HG02623 (cell line): Measurements from ENCODE around the gene ZFR.
"Not testable (repeated sequence)": the region's sequence is repeated elsewhere in the genome, so short reads cannot be mapped to it uniquely, and the experiment has no call there.

ENCODE experiments used
- ATAC-seq: cut with Tn5 transposase; IDR thresholded peaks from one replicate; pipeline ENCODE4 v1.9.1; 2021; ENCODE audit warnings: moderate library complexity; ENCODE audit not compliant: unreplicated experiment

ZFR gene

GRCh38 chr5:32325062-32325461 is 119.5 kb downstream of the ZFR start:
- ATAC-seq, result peak; percentile 61

- ATAC-seq, result no peak
Measured at GRCh38 chr5:32323741-32324140, 120.8 kb downstream of the ZFR start.

GRCh38 chr5:32322882-32323281 is 121.7 kb downstream of the ZFR start:
- ATAC-seq, result no peak

GRCh38 chr5:32321787-32322186 is 122.8 kb downstream of the ZFR start:
- ATAC-seq, result not testable (repeated sequence)

GRCh38 chr5:32320576-32320975 is 124.0 kb downstream of the ZFR start:
- no peak for ATAC-seq

GRCh38 chr5:32319926-32320543 is 124.5 kb downstream of the ZFR start:
- no peak for ATAC-seq

GRCh38 chr5:32319392-32319791 is 125.1 kb downstream of the ZFR start:
- ATAC-seq, result no peak

- ATAC-seq, result no peak
Measured at GRCh38 chr5:32317041-32317440, 127.5 kb downstream of the ZFR start.

GRCh38 chr5:32315221-32316014 is 129.1 kb downstream of the ZFR start:
- no peak for ATAC-seq

GRCh38 chr5:32314658-32315057 is 129.9 kb downstream of the ZFR start:
- no peak for ATAC-seq

GRCh38 chr5:32314152-32314488 is 130.4 kb downstream of the ZFR start:
- ATAC-seq, result not testable (repeated sequence)

- ATAC-seq, result peak; percentile 89
Measured at GRCh38 chr5:32312595-32313332, 131.8 kb downstream of the ZFR start, which contains the start of gene MTMR12. Gene MTMR12, minus strand, starts transcription at chr5:32312939. Its CDS starts 101 bp downstream, at chr5:32312838.

- ATAC-seq, result peak; percentile 18
Measured at GRCh38 chr5:32312197-32312594, 132.3 kb downstream of the ZFR start.

GRCh38 chr5:32311404-32312196 is 132.9 kb downstream of the ZFR start:
- no peak for ATAC-seq

- ATAC-seq, result no peak
Measured at GRCh38 chr5:32309761-32310160, 134.8 kb downstream of the ZFR start.

GRCh38 chr5:32308946-32309345 is 135.6 kb downstream of the ZFR start:
- no peak for ATAC-seq

GRCh38 chr5:32307769-32308194 is 136.8 kb downstream of the ZFR start:
- no peak for ATAC-seq

- ATAC-seq, result no peak
Measured at GRCh38 chr5:32304622-32305021, 139.9 kb downstream of the ZFR start.
